ENCODE measurements around the gene MED6. TPM values are rescaled to one million over a fixed set of nuclear protein-coding genes. Genes with fewer than 3 reads are reported as not detected.

Gene MED6
- total RNA-seq, result 10 to 100 TPM; 16.5 to 50.7 TPM

- Histone ChIP-seq H3K27me3 (replicated peaks; ENCODE audit: insufficient read depth) (no peaks in the 10 kb centered on the region), H3K4me3 (peak within 1 kb of the TSS; percentile 94), H3K27ac (peak within 1 kb of the TSS; percentile 57 to 68), H3K4me1 (ENCODE audit: control insufficient read depth in 1 of 2, low read depth in 2 of 2) (peaks cover 8 to 20% of the 10 kb centered on the region in 2 donors), H3K36me3 (peaks cover 5% of the 10 kb centered on the region), H3K9me3 (no peaks in the 10 kb centered on the region)
- TF ChIP-seq CTCF (IDR thresholded peaks at IDR 0.05), result no peak
- DNase-seq (ENCODE audit: low spot score) (peak; percentile 66), ATAC-seq (ENCODE audit: insufficient number of reproducible peaks, low FRiP score, low read depth) (peak; percentile 98)
Observed at GRCh38 chr14:70600382-70601157, at the start of gene MED6. Gene MED6 (minus strand): TSS chr14:70600655. CDS start chr14:70600637, 18 bp downstream.

GRCh38 chr14:70649803-70650202 lies 49.3 kb upstream of the MED6 start:
- DNase-seq (ENCODE audit: low spot score), result no peak
- no peaks in the 10 kb centered on the region for H3K27me3 ChIP-seq (replicated peaks; ENCODE audit: insufficient read depth)
- no peak overlapping the region for H3K4me3 ChIP-seq
- H3K9me3 ChIP-seq, result no peaks in the 10 kb centered on the region
- no peak overlapping the region for H3K27ac ChIP-seq
- ATAC-seq (ENCODE audit: insufficient number of reproducible peaks, low FRiP score, low read depth), result no peak
- no peaks in the 10 kb centered on the region for H3K36me3 ChIP-seq
- no peak for TF ChIP-seq CTCF (IDR thresholded peaks at IDR 0.05)
- H3K4me1 ChIP-seq (ENCODE audit: control insufficient read depth in 1 of 2, low read depth in 2 of 2), result no peaks in the 10 kb centered on the region

- no peak for ATAC-seq (ENCODE audit: insufficient number of reproducible peaks, low FRiP score, low read depth)
- Histone ChIP-seq H3K27ac (no peak overlapping the region), H3K4me1 (ENCODE audit: control insufficient read depth in 1 of 2, low read depth in 2 of 2) (peaks cover 0 to 7% of the 10 kb centered on the region in 2 donors), H3K27me3 (replicated peaks; ENCODE audit: insufficient read depth) (no peaks in the 10 kb centered on the region), H3K9me3 (no peaks in the 10 kb centered on the region), H3K4me3 (no peak overlapping the region), H3K36me3 (no peaks in the 10 kb centered on the region)
- TF ChIP-seq CTCF (IDR thresholded peaks at IDR 0.05), result no peak
- DNase-seq (ENCODE audit: low spot score), result no peak
Observed at GRCh38 chr14:70648346-70648745, 47.9 kb upstream of the MED6 start.

GRCh38 chr14:70646705-70647104 lies 46.2 kb upstream of the MED6 start:
- Histone ChIP-seq H3K4me3 (no peak overlapping the region), H3K36me3 (no peaks in the 10 kb centered on the region), H3K27ac (no peak overlapping the region), H3K27me3 (replicated peaks; ENCODE audit: insufficient read depth) (no peaks in the 10 kb centered on the region), H3K9me3 (no peaks in the 10 kb centered on the region), H3K4me1 (ENCODE audit: control insufficient read depth in 1 of 2, low read depth in 2 of 2) (peaks cover 0 to 18% of the 10 kb centered on the region in 2 donors)
- no peak for ATAC-seq (ENCODE audit: insufficient number of reproducible peaks, low FRiP score, low read depth)
- TF ChIP-seq CTCF (IDR thresholded peaks at IDR 0.05), result no peak
- DNase-seq (ENCODE audit: low spot score), result no peak

GRCh38 chr14:70645892-70646291 lies 45.4 kb upstream of the MED6 start:
- no peaks in the 10 kb centered on the region for H3K27me3 ChIP-seq (replicated peaks; ENCODE audit: insufficient read depth)
- no peak overlapping the region for H3K4me3 ChIP-seq
- H3K27ac ChIP-seq, result no peak overlapping the region
- ATAC-seq (ENCODE audit: insufficient number of reproducible peaks, low FRiP score, low read depth) (no peak), DNase-seq (ENCODE audit: low spot score) (no peak)
- H3K36me3 ChIP-seq, result no peaks in the 10 kb centered on the region
- H3K4me1 ChIP-seq (ENCODE audit: control insufficient read depth in 1 of 2, low read depth in 2 of 2), result peaks cover 0 to 22% of the 10 kb centered on the region in 2 donors
- no peak for TF ChIP-seq CTCF (IDR thresholded peaks at IDR 0.05)
- H3K9me3 ChIP-seq, result no peaks in the 10 kb centered on the region
